OCI-LY7 (cell line): ENCODE measurements around the gene TRERF1.

Experiments
- EZH2phosphoT487 ChIP-seq: fragments of 200-600 bp; sonication (generic); IDR thresholded peaks from 2 replicates; pipeline ENCODE4 v1.6.1; 2018; ENCODE audit warnings: low read depth, borderline replicate concordance, mild to moderate bottlenecking, mixed run types, antibody characterized with exemption, low read length, moderate library complexity, mixed read lengths
- TF ChIP-seq, protein P1 (sequence below): fragments of 200-600 bp; sonication (generic); conservative IDR thresholded peaks from 2 replicates; pipeline ENCODE4 v1.5.1; 2014; ENCODE audit warnings: mild to moderate bottlenecking, antibody characterized with exemption, low read length, moderate library complexity, mixed read lengths

DNA sequence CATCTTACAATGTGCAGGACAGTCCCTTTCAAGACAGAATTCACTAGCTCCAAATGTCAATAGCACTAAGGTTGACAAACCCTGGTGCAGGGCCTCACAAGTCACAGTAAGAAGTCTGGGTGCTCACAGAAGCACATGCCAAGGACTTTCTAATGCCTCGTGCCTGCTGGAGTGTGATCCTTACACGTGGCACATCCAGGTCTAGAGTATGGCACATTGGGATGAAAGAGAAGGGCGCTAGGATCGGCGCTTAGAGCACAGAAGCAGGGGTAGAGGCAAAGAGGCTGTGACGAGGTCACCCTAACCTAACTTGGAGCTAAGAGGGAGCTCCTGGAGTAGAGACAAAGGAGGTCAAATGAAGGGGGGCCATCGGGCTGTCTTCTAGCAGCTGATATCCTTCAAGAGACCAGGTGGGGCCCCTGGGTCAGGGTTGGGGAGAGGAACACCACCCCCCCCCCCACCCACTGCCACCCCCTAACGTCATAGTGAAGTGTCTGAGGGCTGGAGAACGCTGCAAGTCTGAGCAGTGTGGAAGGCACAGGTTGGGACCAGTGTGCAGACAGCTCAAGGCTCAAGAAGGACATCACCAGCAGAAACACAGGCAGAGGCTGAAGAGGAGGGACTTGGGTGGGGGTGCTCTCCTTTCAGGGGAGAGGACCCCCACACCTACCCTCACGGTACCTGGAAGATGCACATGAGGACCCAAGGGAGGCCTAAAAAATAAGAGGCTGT is 136.3 kb downstream of the TRERF1 start:
- TF ChIP-seq, protein P1, sequence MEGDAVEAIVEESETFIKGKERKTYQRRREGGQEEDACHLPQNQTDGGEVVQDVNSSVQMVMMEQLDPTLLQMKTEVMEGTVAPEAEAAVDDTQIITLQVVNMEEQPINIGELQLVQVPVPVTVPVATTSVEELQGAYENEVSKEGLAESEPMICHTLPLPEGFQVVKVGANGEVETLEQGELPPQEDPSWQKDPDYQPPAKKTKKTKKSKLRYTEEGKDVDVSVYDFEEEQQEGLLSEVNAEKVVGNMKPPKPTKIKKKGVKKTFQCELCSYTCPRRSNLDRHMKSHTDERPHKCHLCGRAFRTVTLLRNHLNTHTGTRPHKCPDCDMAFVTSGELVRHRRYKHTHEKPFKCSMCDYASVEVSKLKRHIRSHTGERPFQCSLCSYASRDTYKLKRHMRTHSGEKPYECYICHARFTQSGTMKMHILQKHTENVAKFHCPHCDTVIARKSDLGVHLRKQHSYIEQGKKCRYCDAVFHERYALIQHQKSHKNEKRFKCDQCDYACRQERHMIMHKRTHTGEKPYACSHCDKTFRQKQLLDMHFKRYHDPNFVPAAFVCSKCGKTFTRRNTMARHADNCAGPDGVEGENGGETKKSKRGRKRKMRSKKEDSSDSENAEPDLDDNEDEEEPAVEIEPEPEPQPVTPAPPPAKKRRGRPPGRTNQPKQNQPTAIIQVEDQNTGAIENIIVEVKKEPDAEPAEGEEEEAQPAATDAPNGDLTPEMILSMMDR: no peak
- no peak for TF ChIP-seq EZH2phosphoT487
